H1 (cell line): ENCODE data around the gene MSH5. TPM values are rescaled to one million over a fixed set of nuclear protein-coding genes. Genes with fewer than 3 reads are reported as not detected.

Source experiments
- CTBP2 ChIP-seq: IDR thresholded peaks from 2 replicates; pipeline ENCODE4 v1.7.0; 2011; ENCODE audit warnings: borderline replicate concordance, mild to moderate bottlenecking, moderate library complexity, mixed read lengths, low read length; ENCODE audit not compliant: insufficient read depth, insufficient read length
- SAP30 ChIP-seq: fragments of 300-600 bp; sonication (generic); IDR thresholded peaks from 2 replicates; pipeline ENCODE4 v1.7.1; 2012; ENCODE audit warnings: low read length, moderate library complexity, mild to moderate bottlenecking, inconsistent platforms; ENCODE audit not compliant: insufficient read depth, insufficient replicate concordance
- SIRT6 ChIP-seq: IDR thresholded peaks from one replicate; pipeline ENCODE4 v1.7.1; 2012; ENCODE audit warnings: low read length, inconsistent platforms
- SP4 ChIP-seq: IDR thresholded peaks from 2 replicates; pipeline ENCODE4 v1.6.1; 2012; ENCODE audit warnings: low read length, inconsistent platforms
- TAF7 ChIP-seq: optimal IDR thresholded peaks from 2 replicates; pipeline ENCODE3; 2011; ENCODE audit warnings: low read depth, mild to moderate bottlenecking, inconsistent platforms, low read length, moderate library complexity, borderline replicate concordance
- polyA plus RNA-seq, 7 experiments: library from polyadenylated mRNA; depleted of rRNA in 3 of 7; stranded (reverse) in 5 of 7; unstranded in 2 of 7; fragments of >200 nt in 5 of 7; fragments of 200-250 nt in 2 of 7; gene quantifications; 1 replicate in 5 of 7; 2 replicates in 1 of 7; 4 replicates in 1 of 7; pipeline versions ENCODE4 v1.2.1 to v1.2.3, GENCODE V29; 2011 to 2013; ENCODE audit warnings: missing spikeins in 2 of 7, mixed read lengths in 2 of 7
- total RNA-seq: library from RNA; stranded (reverse); fragmentation: NEBNext Ultra II Directional; extraction: Animal tissue kit (Norgen Biotek cat#: 25700); gene quantifications from 2 replicates; pipeline ENCODE4 v1.2.1, GENCODE V29; 2021
- TF ChIP-seq, protein P1 (sequence below): IDR thresholded peaks from 2 replicates; pipeline ENCODE4 v1.6.1; 2011; ENCODE audit warnings: low read length, improper control_type of control experiment

Gene MSH5
- total and polyA plus RNA-seq, 2 of the 8 experiments (the other 6 are each of a cell fraction or from before 2014, with no cell fraction given), result 25.3 to 26.5 TPM

DNA sequence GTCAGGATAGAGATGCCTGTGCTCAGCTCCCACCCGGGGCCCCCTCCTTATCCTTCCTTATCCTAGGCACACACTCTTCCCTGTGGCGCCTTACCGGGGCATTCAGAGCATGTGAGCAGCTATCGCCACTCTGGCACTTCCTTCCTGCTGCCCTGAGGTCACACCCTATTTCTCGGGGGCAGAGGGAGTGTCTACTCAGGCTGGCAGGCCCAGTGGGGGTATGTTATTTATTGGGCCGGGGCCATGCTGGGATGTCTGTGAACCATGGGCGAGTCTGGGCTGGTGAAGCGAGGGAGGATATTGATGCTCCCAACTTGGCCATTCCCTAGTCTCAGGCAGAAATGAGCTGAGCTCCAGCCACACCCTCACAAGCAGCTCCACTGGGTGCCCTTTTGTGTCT, 28.6 kb upstream of the MSH5 start (continued):
- TF ChIP-seq SAP30 (no peak), TAF7 (no peak), CTBP2 (no peak), SIRT6 (no peak), SP4 (no peak)
- TF ChIP-seq, protein P1, sequence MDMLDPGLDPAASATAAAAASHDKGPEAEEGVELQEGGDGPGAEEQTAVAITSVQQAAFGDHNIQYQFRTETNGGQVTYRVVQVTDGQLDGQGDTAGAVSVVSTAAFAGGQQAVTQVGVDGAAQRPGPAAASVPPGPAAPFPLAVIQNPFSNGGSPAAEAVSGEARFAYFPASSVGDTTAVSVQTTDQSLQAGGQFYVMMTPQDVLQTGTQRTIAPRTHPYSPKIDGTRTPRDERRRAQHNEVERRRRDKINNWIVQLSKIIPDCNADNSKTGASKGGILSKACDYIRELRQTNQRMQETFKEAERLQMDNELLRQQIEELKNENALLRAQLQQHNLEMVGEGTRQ, result no peak
